H1 (cell line): Measurements from ENCODE around the gene KIAA1614. TPM values are rescaled to one million over a fixed set of nuclear protein-coding genes. Genes with fewer than 3 reads are reported as not detected.

Experiments used
- CTCF ChIA-PET: fragments of 300-600 bp; sonication (Branson Sonifier 250); formaldehyde crosslinking; loops from one replicate; lab custom pipeline; 2021; ENCODE audit not compliant: partially characterized antibody; lab: Charles Lee
- POLR2A ChIA-PET: fragments of 300-600 bp; sonication (Branson Sonifier 250); formaldehyde crosslinking; loops from one replicate; lab custom pipeline; 2021; ENCODE audit warnings: inconsistent platforms; ENCODE audit not compliant: partially characterized antibody; lab: Charles Lee
- DNase-seq, 2 experiments: peaks; one replicate each; pipeline versions ENCODE4 v3.0.0 to v3.0.0-alpha.2; 2010 to 2022; ENCODE audit warnings: low spot score in 2 of 2, low read depth in 1 of 2, mixed read lengths in 1 of 2
- FAIRE-seq: peaks from 2 replicates; lab custom pipeline; 2011; peaks lifted over from hg19 to GRCh38; lab: Jason Lieb, UNC
- H2AFZ ChIP-seq: 2 replicates; pipeline ENCODE4 v1.8.1; 2012; ENCODE audit warnings: low read length, inconsistent platforms
- H2AK5ac ChIP-seq: 2 replicates; pipeline ENCODE4 v1.6.1; 2013; ENCODE audit warnings: low read depth, low read length
- H2BK120ac ChIP-seq: replicated peaks from 2 replicates; pipeline ENCODE3; 2013; ENCODE audit warnings: low read depth, low read length, inconsistent platforms
- H2BK12ac ChIP-seq: 2 replicates; pipeline ENCODE4 v1.6.1; 2013; ENCODE audit warnings: low read depth, low read length
- H2BK15ac ChIP-seq: 2 replicates; pipeline ENCODE4 v1.6.1; 2013; ENCODE audit warnings: low read length
- H2BK20ac ChIP-seq: 2 replicates; pipeline ENCODE4 v1.6.1; 2013; ENCODE audit warnings: low read length
- H2BK5ac ChIP-seq: 2 replicates; pipeline ENCODE4 v1.6.1; 2013; ENCODE audit warnings: low read depth, low read length
- H3K14ac ChIP-seq: 2 replicates; pipeline ENCODE4 v1.6.1; 2013; ENCODE audit warnings: inconsistent platforms; ENCODE audit not compliant: insufficient read length
- H3K18ac ChIP-seq: 2 replicates; pipeline ENCODE4 v1.6.1; 2013; ENCODE audit warnings: low read length; ENCODE audit errors: extremely low read depth
- H3K23ac ChIP-seq: 2 replicates; pipeline ENCODE4 v1.6.1; 2013; ENCODE audit warnings: inconsistent platforms; ENCODE audit not compliant: insufficient read length
- H3K23me2 ChIP-seq: 2 replicates; pipeline ENCODE4 v1.6.1; 2013; ENCODE audit warnings: low read depth, low read length
- H3K27ac ChIP-seq: 2 replicates; pipeline ENCODE4 v1.6.1; 2011; ENCODE audit warnings: low read depth, low read length, inconsistent platforms
- H3K27me3 ChIP-seq, 4 experiments: replicated peaks in 1 of 4; 1 replicate in 1 of 4; 2 replicates in 3 of 4; pipeline versions ENCODE4 v1.6.1 to v1.8.1; 2011 to 2013; ENCODE audit warnings: low read length in 3 of 4, mild to moderate bottlenecking in 3 of 4, inconsistent platforms in 2 of 4, mixed read lengths in 2 of 4, moderate library complexity in 1 of 4; ENCODE audit not compliant: control insufficient read depth in 3 of 4, insufficient read depth in 3 of 4; ENCODE audit errors: extremely low read depth in 1 of 4
- H3K36me3 ChIP-seq, 4 experiments: 2 replicates each; pipeline versions ENCODE4 v1.6.1 to v1.8.1; 2011 to 2013; ENCODE audit warnings: mild to moderate bottlenecking in 4 of 4, low read length in 3 of 4, moderate library complexity in 2 of 4, control low read depth in 1 of 4, inconsistent platforms in 1 of 4; ENCODE audit not compliant: insufficient read depth in 4 of 4, control insufficient read depth in 2 of 4
- H3K4ac ChIP-seq: replicated peaks from 2 replicates; pipeline ENCODE3; 2013; ENCODE audit warnings: low read length, low read depth, mixed read lengths, inconsistent platforms; ENCODE audit not compliant: insufficient read length
- H3K4me1 ChIP-seq, 4 experiments: replicated peaks in 1 of 4; 1 replicate in 1 of 4; 2 replicates in 3 of 4; pipeline versions ENCODE4 v1.6.1 to v1.8.1; 2011 to 2013; ENCODE audit warnings: low read length in 3 of 4, inconsistent platforms in 2 of 4, mixed read lengths in 1 of 4; ENCODE audit not compliant: insufficient read depth in 4 of 4, control insufficient read depth in 3 of 4
- H3K4me2 ChIP-seq, 2 experiments: 2 replicates each; pipeline versions ENCODE4 v1.6.1 to v1.8.1; 2011 to 2013; ENCODE audit warnings: low read depth in 2 of 2, low read length in 2 of 2, control low read depth in 1 of 2, inconsistent platforms in 1 of 2, mild to moderate bottlenecking in 1 of 2; ENCODE audit not compliant: insufficient read depth in 1 of 2
- H3K4me3 ChIP-seq, 4 experiments: fragments of 200-600, 300-600 bp in 1 of 4; sonication (generic), shearing (Covaris generic), sonication (Bioruptor Twin) in 1 of 4; 2 replicates each; pipeline versions ENCODE4 v1.5.1 to v1.8.1; 2011 to 2016; ENCODE audit warnings: low read length in 4 of 4, low read depth in 3 of 4, control low read depth in 2 of 4, inconsistent platforms in 2 of 4, mild to moderate bottlenecking in 2 of 4, mixed read lengths in 1 of 4, moderate library complexity in 1 of 4; ENCODE audit not compliant: insufficient read depth in 2 of 4; ENCODE audit errors: extremely low read depth in 1 of 4
- H3K56ac ChIP-seq: replicated peaks from 2 replicates; pipeline ENCODE3; 2013; ENCODE audit warnings: low read depth, mild to moderate bottlenecking, mixed read lengths, low read length, inconsistent platforms; ENCODE audit not compliant: insufficient read length
- H3K79me1 ChIP-seq: 2 replicates; pipeline ENCODE4 v1.6.1; 2013; ENCODE audit warnings: low read depth, low read length, control low read depth
- H3K79me2 ChIP-seq, 2 experiments: 2 replicates each; pipeline versions ENCODE4 v1.6.1 to v1.8.1; 2012 to 2013; ENCODE audit warnings: low read length in 2 of 2, mild to moderate bottlenecking in 2 of 2, inconsistent platforms in 1 of 2; ENCODE audit not compliant: insufficient read depth in 2 of 2, control insufficient read depth in 1 of 2
- H3K9ac ChIP-seq, 4 experiments: replicated peaks in 1 of 4; 1 replicate in 1 of 4; 2 replicates in 3 of 4; pipeline versions ENCODE4 v1.6.1 to v1.8.1; 2011 to 2013; ENCODE audit warnings: low read depth in 3 of 4, low read length in 3 of 4, control low read depth in 2 of 4, mild to moderate bottlenecking in 2 of 4, moderate library complexity in 2 of 4, inconsistent platforms in 1 of 4; ENCODE audit errors: extremely low read depth in 1 of 4
- H3K9me3 ChIP-seq, 2 experiments: 2 replicates each; pipeline versions ENCODE4 v1.6.1 to v1.8.1; 2012 to 2013; ENCODE audit warnings: mild to moderate bottlenecking in 2 of 2, moderate library complexity in 2 of 2, control low read depth in 1 of 2, inconsistent platforms in 1 of 2, low read depth in 1 of 2, low read length in 1 of 2, mixed read lengths in 1 of 2; ENCODE audit not compliant: insufficient read depth in 2 of 2
- H4K20me1 ChIP-seq, 2 experiments: replicated peaks in 1 of 2; 2 replicates each; pipeline versions ENCODE3 to v1.8.1; 2011 to 2013; ENCODE audit warnings: inconsistent platforms in 2 of 2, low read length in 2 of 2, mild to moderate bottlenecking in 1 of 2; ENCODE audit not compliant: insufficient read depth in 2 of 2, control insufficient read depth in 1 of 2
- H4K5ac ChIP-seq: 2 replicates; pipeline ENCODE4 v1.6.1; 2013; ENCODE audit warnings: low read length, low read depth, mixed read lengths, inconsistent platforms; ENCODE audit not compliant: insufficient read length
- H4K8ac ChIP-seq: 2 replicates; pipeline ENCODE4 v1.8.0; 2013; ENCODE audit warnings: mild to moderate bottlenecking, moderate library complexity, low read length, inconsistent platforms; ENCODE audit not compliant: insufficient read depth; ENCODE audit errors: extremely low read depth
- H4K91ac ChIP-seq: replicated peaks from 2 replicates; pipeline ENCODE3; 2013; ENCODE audit warnings: low read length, mixed read lengths, inconsistent platforms; ENCODE audit not compliant: insufficient read length
- ASH2L ChIP-seq: fragments of 200-600, 300-600 bp; sonication (generic); IDR thresholded peaks from one replicate; pipeline ENCODE4 v1.7.1; 2017; ENCODE audit warnings: low read length
- CEBPB ChIP-seq: IDR thresholded peaks from 2 replicates; pipeline ENCODE4 v1.6.1; 2012; ENCODE audit warnings: low read depth, low read length
- GTF2F1 ChIP-seq: IDR thresholded peaks from 2 replicates; pipeline ENCODE4 v1.6.1; 2012; ENCODE audit warnings: low read depth, low read length, improper control_type of control experiment, borderline replicate concordance
- MAX ChIP-seq: IDR thresholded peaks from 2 replicates; pipeline ENCODE4 v1.6.1; 2012; ENCODE audit warnings: inconsistent platforms
- NRF1 ChIP-seq: IDR thresholded peaks from 2 replicates; pipeline ENCODE4 v1.6.1; 2011; ENCODE audit warnings: mild to moderate bottlenecking, low read depth, low read length, improper control_type of control experiment
- RBBP5 ChIP-seq: IDR thresholded peaks from 2 replicates; pipeline ENCODE4 v1.7.1; 2012; ENCODE audit warnings: low read depth, mild to moderate bottlenecking, inconsistent platforms, low read length, moderate library complexity, borderline replicate concordance
- ZNF274 ChIP-seq: IDR thresholded peaks from 2 replicates; pipeline ENCODE4 v1.7.0; 2012; ENCODE audit warnings: low read length, borderline replicate concordance; ENCODE audit errors: extremely low read depth
- WGBS, 2 experiments: shearing (Covaris generic) in 1 of 2; methylation state at CpG; one replicate each; pipeline versions ENCODE4 v1.1.6 to v1.1.7; 2013 to 2015; ENCODE audit warnings: low lambda C conversion rate in 2 of 2, mixed read lengths in 2 of 2, inconsistent platforms in 1 of 2, low coverage in 1 of 2, missing lambda C conversion rate in 1 of 2; ENCODE audit not compliant: insufficient replicate concordance in 2 of 2, insufficient coverage in 1 of 2, insufficient read length in 1 of 2; ENCODE audit errors: extremely low coverage in 1 of 2, missing lambda C conversion rate in 1 of 2; 5-methylcytosine and 5-hydroxymethylcytosine counted together
- polyA plus RNA-seq, 7 experiments: library from polyadenylated mRNA; depleted of rRNA in 3 of 7; stranded (reverse) in 5 of 7; unstranded in 2 of 7; fragments of >200 nt in 5 of 7; fragments of 200-250 nt in 2 of 7; gene quantifications; 1 replicate in 5 of 7; 2 replicates in 1 of 7; 4 replicates in 1 of 7; pipeline versions ENCODE4 v1.2.1 to v1.2.3, GENCODE V29; 2011 to 2013; ENCODE audit warnings: missing spikeins in 2 of 7, mixed read lengths in 2 of 7
- total RNA-seq: library from RNA; stranded (reverse); fragmentation: NEBNext Ultra II Directional; extraction: Animal tissue kit (Norgen Biotek cat#: 25700); gene quantifications from 2 replicates; pipeline ENCODE4 v1.2.1, GENCODE V29; 2021

KIAA1614 gene
- total and polyA plus RNA-seq, 2 of the 8 experiments (the other 6 are each of a cell fraction or from before 2014, with no cell fraction given), result 1.3 to 3.1 TPM

- H2BK15ac ChIP-seq, result no peak overlapping the region
Observed at GRCh38 chr1:180931529-180931928, 18.8 kb downstream of the KIAA1614 start.

More at GRCh38 chr1:180931529-180931928, 18.8 kb downstream of the KIAA1614 start:
- Histone ChIP-seq H3K4ac (no peak overlapping the region), H3K4me2 (no peak overlapping the region), H3K27me3 (no peaks in the 10 kb centered on the region), H2AFZ (no peak overlapping the region), H2AK5ac (no peak overlapping the region), H3K79me2 (no peaks in the 10 kb centered on the region), H3K4me1 (peaks cover 0 to 18% (median 10%) of the 10 kb centered on the region in 4 experiments; a peak in 3 of 7 replicates), H3K14ac (no peak overlapping the region), H3K79me1 (no peaks in the 10 kb centered on the region), H3K9me3 (no peaks in the 10 kb centered on the region), H3K23me2 (no peaks in the 10 kb centered on the region), H4K20me1 (peaks cover 0 to 4% of the 10 kb centered on the region in 2 experiments), H4K5ac (no peak overlapping the region), H4K8ac (no peak overlapping the region), H2BK12ac (no peak overlapping the region), H3K56ac (no peak overlapping the region), H3K4me3 (no peak overlapping the region), H3K18ac (no peak overlapping the region), H2BK120ac (no peak overlapping the region), H3K27ac (no peak overlapping the region), H3K23ac (no peak overlapping the region), H2BK20ac (no peak overlapping the region), H2BK5ac (no peak overlapping the region), H3K9ac (no peak overlapping the region), H4K91ac (no peak overlapping the region), H3K36me3 (peaks cover 0 to 3% (median under 1%) of the 10 kb centered on the region in 4 experiments; a peak in 1 of 8 replicates)
- TF ChIP-seq ASH2L (no peak), NRF1 (no peak), ZNF274 (no peak), MAX (no peak), GTF2F1 (no peak), RBBP5 (no peak), CEBPB (no peak)
- ChIA-PET POLR2A (interaction anchor here (1.3 kb wide), 1 partner anchor 8 kb away, joined by 4 read pairs; no protein-coding TSS in a partner anchor), CTCF (interaction anchor here (0.7 to 2.3 kb wide), 6 partner anchors 9 to 234 kb away, joined by 3 to 9 read pairs (median 6); no protein-coding TSS in a partner anchor)
- WGBS, 2 experiments, result 87% methylated on average over 4 of the region's 4 CpGs; no CpG with 5 or more reads in 1 of the 2 experiments
- no peak for FAIRE-seq
- no peak for DNase-seq
